Gastrocnemius medialis (tissue), 4 donors: ENCODE data around the gene MED13L. TPM values are rescaled to one million over a fixed set of nuclear protein-coding genes. Genes with fewer than 3 reads are reported as not detected.
A peak's percentile ranks its signal among the peaks of the same experiment; 100 is the strongest.

ENCODE experiments used
- ATAC-seq, 2 donors: fragments of 150-250 bp; one replicate each; pipeline ENCODE4 v1.9.1; 2016
- DNase-seq, 2 donors: peaks; one replicate each; pipeline ENCODE4 v3.0.0-alpha.2; 2019
- H3K27ac ChIP-seq, 4 donors: fragments of 200-600 bp; sonication (generic); 1 replicate in 1 of 4; 2 replicates in 3 of 4; pipeline ENCODE4 v1.5.1; 2016 to 2018; ENCODE audit warnings: mild to moderate bottlenecking in 2 of 4, moderate library complexity in 1 of 4
- H3K27me3 ChIP-seq, 3 donors: fragments of 200-600 bp; sonication (generic) in 2 of 3; 1 replicate in 1 of 3; 2 replicates in 2 of 3; pipeline versions ENCODE4 v1.5.1 to v1.6.0; 2016 to 2019; ENCODE audit warnings: mild to moderate bottlenecking in 1 of 3, moderate library complexity in 1 of 3
- H3K36me3 ChIP-seq, 2 donors: fragments of 200-600 bp; sonication (generic) in 1 of 2; one replicate each; pipeline ENCODE4 v1.5.1; 2017 to 2018
- H3K4me1 ChIP-seq, 2 donors: fragments of 200-600 bp; sonication (generic) in 1 of 2; one replicate each; pipeline ENCODE4 v1.5.1; 2016 to 2017; ENCODE audit warnings: mild to moderate bottlenecking in 2 of 2
- H3K4me3 ChIP-seq, 4 donors: fragments of 200-600 bp; sonication (generic) in 3 of 4; 1 replicate in 1 of 4; 2 replicates in 3 of 4; pipeline ENCODE4 v1.5.1; 2016 to 2019; ENCODE audit warnings: mild to moderate bottlenecking in 2 of 4
- H3K9me3 ChIP-seq, 3 donors: fragments of 200-600 bp; sonication (generic) in 2 of 3; 1 replicate in 1 of 3; 2 replicates in 2 of 3; pipeline ENCODE4 v1.5.1; 2016 to 2019
- POLR2A ChIP-seq, 2 donors: fragments of 450-650 bp; IDR thresholded peaks; one replicate each; pipeline ENCODE4 v1.6.1; 2017; ENCODE audit warnings: antibody characterized with exemption in 2 of 2, mild to moderate bottlenecking in 2 of 2, moderate library complexity in 2 of 2
- in situ Hi-C, 4 donors: fragments of 200-750 bp; cut with MboI; loops; one replicate each; pipeline versions ENCODE4 v1.15.0 to v1.8.0; 2017; ENCODE audit warnings: low sequenced_read_pairs in 4 of 4
- intact Hi-C: fragments of 100-400 bp; cut with DNase I; formaldehyde crosslinking; loops from one replicate; pipeline ENCODE4 v1.15.1; 2023; ENCODE audit warnings: low total_unique reads
- total RNA-seq, 4 donors: library from RNA; depleted of rRNA; stranded (reverse); fragments of >200 nt; gene quantifications; one replicate each; pipeline versions ENCODE4 v1.1.0 to v1.2.3, GENCODE V29; 2016
- TF ChIP-seq, protein P1 (sequence below), 5 experiments: fragments of 450-650 bp in 3 of 5; fragments of 200-600 bp in 2 of 5; sonication (generic) in 2 of 5; IDR thresholded peaks in 4 of 5; conservative IDR thresholded peaks in 1 of 5; 1 replicate in 4 of 5; 2 replicates in 1 of 5; pipeline ENCODE4 v1.5.1; 2016 to 2019; ENCODE audit warnings: antibody characterized with exemption in 5 of 5, mild to moderate bottlenecking in 3 of 5, moderate library complexity in 3 of 5

MED13L gene
- total RNA-seq, 4 donors from 2014 or later = 59.5 to 92.6 (median 74.1) TPM

DNA sequence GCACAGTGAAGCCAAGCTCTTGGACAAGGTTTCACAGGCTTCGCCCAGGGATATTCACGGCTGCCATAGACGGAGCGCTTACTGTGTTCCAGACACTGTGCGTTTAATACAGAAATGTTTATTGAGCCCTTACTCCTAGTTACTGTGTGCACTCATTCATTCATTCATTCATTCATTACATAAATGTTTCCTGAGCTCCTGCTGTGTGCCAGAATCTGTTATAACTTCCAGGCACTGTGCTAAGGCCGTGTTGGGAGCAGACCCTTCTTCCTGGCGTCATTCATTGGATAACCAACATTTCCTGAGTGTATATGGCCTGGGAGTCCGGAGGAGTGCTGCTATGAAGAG, 760 bp upstream of the MED13L start:
- intact Hi-C loops (loop anchor here (5.0 kb wide), 1 partner anchor 254 kb away; no protein-coding TSS in a partner anchor), in situ Hi-C loops (loop anchor here in 2 of 4 donors (5.0 to 10.0 kb wide), 2 partner anchors 324 to 327 kb away; no protein-coding TSS in a partner anchor)
- Histone ChIP-seq H3K9me3 (no peaks in the 10 kb centered on the region), H3K4me1 (peaks cover 22 to 31% of the 10 kb centered on the region in 2 donors), H3K36me3 (no peaks in the 10 kb centered on the region), H3K27ac (peak overlapping the region in 3 of 4 donors; percentile 95 to 99 (median 96)), H3K27me3 (no peaks in the 10 kb centered on the region), H3K4me3 (peak overlapping the region; percentile 42 to 92 (median 54))
- ATAC-seq (no peak), DNase-seq (no peak)
- TF ChIP-seq POLR2A (IDR thresholded peaks at IDR 0.05) = no peak
- TF ChIP-seq, protein P1, sequence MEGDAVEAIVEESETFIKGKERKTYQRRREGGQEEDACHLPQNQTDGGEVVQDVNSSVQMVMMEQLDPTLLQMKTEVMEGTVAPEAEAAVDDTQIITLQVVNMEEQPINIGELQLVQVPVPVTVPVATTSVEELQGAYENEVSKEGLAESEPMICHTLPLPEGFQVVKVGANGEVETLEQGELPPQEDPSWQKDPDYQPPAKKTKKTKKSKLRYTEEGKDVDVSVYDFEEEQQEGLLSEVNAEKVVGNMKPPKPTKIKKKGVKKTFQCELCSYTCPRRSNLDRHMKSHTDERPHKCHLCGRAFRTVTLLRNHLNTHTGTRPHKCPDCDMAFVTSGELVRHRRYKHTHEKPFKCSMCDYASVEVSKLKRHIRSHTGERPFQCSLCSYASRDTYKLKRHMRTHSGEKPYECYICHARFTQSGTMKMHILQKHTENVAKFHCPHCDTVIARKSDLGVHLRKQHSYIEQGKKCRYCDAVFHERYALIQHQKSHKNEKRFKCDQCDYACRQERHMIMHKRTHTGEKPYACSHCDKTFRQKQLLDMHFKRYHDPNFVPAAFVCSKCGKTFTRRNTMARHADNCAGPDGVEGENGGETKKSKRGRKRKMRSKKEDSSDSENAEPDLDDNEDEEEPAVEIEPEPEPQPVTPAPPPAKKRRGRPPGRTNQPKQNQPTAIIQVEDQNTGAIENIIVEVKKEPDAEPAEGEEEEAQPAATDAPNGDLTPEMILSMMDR (IDR thresholded peaks at IDR 0.05 in 4 of 5, conservative IDR thresholded peaks at IDR 0.05 in 1 of 5) = no peak

DNA sequence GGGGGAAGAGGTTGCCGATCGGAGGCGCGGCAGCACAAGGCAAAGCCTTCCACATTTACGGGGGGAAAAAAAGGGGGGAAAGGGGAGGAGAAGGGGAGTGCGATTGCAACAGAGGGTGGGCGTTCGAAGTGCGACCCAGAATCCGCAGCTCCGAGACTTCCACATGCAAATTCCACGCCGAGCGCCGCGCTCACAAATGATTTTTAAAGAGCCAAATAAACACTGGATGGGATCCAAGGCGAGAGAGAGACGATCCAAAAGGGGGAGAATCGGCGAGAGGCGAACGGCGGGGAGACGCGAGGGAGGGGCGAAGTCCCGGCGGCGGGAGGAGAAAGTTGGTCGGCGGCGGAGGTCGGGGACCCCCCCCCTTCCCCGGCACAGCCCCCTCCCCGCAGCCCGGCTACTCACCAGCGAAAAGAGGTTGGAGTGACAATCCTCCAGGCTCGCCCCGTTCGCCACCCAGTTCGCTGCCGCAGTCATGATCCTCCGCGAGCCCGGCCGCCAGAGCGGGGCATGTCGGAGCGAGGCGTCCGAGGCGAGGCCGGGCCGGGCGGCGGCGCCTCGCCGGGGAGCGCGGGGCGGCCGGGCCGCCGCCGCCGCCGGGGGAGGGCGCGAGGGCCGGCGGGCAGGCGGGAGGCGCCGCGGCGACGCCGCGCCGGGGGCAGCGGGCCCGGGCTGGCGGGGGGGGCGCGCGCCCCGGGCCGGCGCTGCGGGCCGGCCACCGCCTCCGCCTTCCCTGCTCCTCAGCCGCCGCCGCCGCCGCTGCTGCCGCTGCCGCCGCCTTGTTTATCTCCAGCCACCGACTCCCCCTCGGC, 634 bp downstream of the MED13L start:
- in situ Hi-C loops (loop anchor here in 2 of 4 donors (5.0 to 10.0 kb wide), 2 partner anchors 325 to 328 kb away; no protein-coding TSS in a partner anchor), intact Hi-C loops (loop anchor here (1.0 to 5.0 kb wide), 5 partner anchors 42 to 323 kb away; no protein-coding TSS in a partner anchor)
- TF ChIP-seq, protein P1 (IDR thresholded peaks at IDR 0.05 in 4 of 5, conservative IDR thresholded peaks at IDR 0.05 in 1 of 5) = no peak
- peak in 1 of 2 donors; percentile 20 for TF ChIP-seq POLR2A (IDR thresholded peaks at IDR 0.05)
- Histone ChIP-seq H3K36me3 (no peaks in the 10 kb centered on the region), H3K27me3 (no peaks in the 10 kb centered on the region), H3K4me3 (peak overlapping the region; percentile 69 to 95 (median 88)), H3K9me3 (no peaks in the 10 kb centered on the region), H3K4me1 (peaks cover 35 to 44% of the 10 kb centered on the region in 2 donors), H3K27ac (peak overlapping the region; percentile 87 to 99 (median 96))
- DNase-seq = peak; percentile 38 to 62
- peak; percentile 50 to 53 for ATAC-seq

DNA sequence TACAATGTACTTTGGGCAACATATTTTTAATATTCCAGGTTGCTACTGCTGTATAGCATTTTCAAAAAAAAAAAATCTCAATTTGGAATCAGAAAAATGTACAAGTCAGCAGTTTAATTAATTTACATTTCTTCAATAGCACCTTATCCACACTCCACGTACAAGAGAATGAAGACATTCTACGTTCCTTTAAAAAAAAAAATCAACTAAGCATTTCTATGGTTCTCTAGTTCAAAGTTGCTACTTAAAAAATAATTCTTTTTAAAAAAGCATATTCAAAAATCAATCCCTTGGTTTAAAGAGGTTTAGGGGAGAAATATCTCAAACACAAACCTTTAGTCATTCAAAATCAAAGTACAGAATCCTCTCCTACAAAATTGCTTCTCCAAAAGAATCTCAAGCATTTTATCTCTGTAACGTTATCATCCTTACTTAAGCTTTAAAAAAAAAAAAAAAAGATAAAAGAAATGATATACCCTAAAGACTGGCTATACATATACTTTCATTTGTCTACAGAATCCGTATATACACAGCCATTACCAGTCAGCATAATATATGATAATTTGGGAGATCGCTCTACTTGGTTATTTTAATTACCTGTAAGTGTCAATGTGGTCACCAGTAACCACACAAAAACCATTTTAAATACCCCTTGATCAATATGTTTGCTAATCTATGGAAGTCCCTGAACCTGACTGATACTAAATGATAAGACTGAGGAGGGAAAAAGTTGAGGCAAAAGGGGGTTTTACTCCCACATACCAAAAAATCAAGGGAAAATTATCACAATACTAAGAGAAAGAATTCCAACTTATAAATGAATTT, 2.7 kb downstream of the MED13L start:
- Histone ChIP-seq H3K36me3 (no peaks in the 10 kb centered on the region), H3K27ac (peak overlapping the region in 2 of 4 donors; percentile 96 to 99), H3K9me3 (no peaks in the 10 kb centered on the region), H3K27me3 (no peaks in the 10 kb centered on the region), H3K4me1 (peaks cover 42 to 52% of the 10 kb centered on the region in 2 donors), H3K4me3 (peak overlapping the region; percentile 69 to 95 (median 88))
- ATAC-seq (no peak), DNase-seq (no peak)
- TF ChIP-seq, protein P1 (IDR thresholded peaks at IDR 0.05 in 4 of 5, conservative IDR thresholded peaks at IDR 0.05 in 1 of 5) = no peak
- intact Hi-C loops = loop anchor here (5.0 kb wide), 1 partner anchor 258 kb away; no protein-coding TSS in a partner anchor
- in situ Hi-C loops = loop anchor here in 3 of 4 donors (5.0 to 25.0 kb wide), 3 partner anchors 328 to 338 kb away; no protein-coding TSS in a partner anchor

DNA sequence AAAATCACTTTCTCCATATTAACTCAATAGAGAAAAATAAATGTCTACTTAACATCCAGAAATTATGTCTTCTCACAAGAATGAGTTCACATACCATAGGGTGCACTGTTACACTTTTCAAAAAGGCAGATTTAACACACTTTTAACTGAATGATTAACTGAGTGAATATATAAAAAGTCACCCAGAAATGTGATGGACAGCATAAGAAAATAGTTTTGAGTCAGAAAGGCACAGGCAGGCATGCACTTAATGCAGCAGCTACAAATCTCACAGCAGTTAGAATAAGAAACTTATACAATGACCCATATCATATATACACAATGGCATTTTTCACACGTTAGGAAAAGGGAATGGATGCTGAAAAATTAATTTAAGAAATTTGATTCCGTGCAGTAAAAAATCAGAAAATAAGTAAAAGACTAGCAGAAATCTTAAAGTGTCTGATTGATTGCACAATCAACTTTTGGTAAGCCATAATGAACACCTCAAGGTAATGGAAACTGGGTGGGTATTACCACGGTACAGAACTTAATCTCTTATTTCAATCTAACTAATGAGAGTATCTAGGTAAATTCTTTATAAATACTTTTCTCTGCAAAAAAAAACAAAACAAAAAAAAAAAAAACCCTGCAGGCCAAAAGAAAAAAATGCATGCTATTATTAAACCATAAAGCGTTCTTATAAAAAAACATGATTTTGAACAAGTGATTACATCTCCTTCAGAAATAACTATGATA, 3.5 kb downstream of the MED13L start:
- ATAC-seq (no peak), DNase-seq (no peak)
- TF ChIP-seq POLR2A (IDR thresholded peaks at IDR 0.05) = no peak
- TF ChIP-seq, protein P1 (IDR thresholded peaks at IDR 0.05 in 4 of 5, conservative IDR thresholded peaks at IDR 0.05 in 1 of 5) = peak in 1 of 5 experiments; percentile 21
- Histone ChIP-seq H3K9me3 (no peaks in the 10 kb centered on the region), H3K36me3 (no peaks in the 10 kb centered on the region), H3K4me1 (peaks cover 47 to 53% of the 10 kb centered on the region in 2 donors), H3K27me3 (no peaks in the 10 kb centered on the region), H3K4me3 (peak overlapping the region in 2 of 4 donors; percentile 85 to 95), H3K27ac (peak overlapping the region in 2 of 4 donors; percentile 96 to 99)
- intact Hi-C loops = no loop called here
- in situ Hi-C loops = loop anchor here in 2 of 4 donors (10.0 to 25.0 kb wide), 2 partner anchors 331 to 338 kb away; no protein-coding TSS in a partner anchor
